Middle frontal gyrus (tissue), 1 donor: ENCODE measurements around the gene DOP1B.

Experiments
- DNase-seq: peaks from one replicate; pipeline ENCODE4 v3.0.0-alpha.2; 2015; ENCODE audit warnings: low spot score; ENCODE audit errors: extremely low spot score

Gene DOP1B

GRCh38 chr21:36202726-36203602 lies 46.3 kb downstream of the DOP1B start:
- no peak for DNase-seq

- no peak for DNase-seq
Measured at GRCh38 chr21:36203603-36203889, 46.9 kb downstream of the DOP1B start.

GRCh38 chr21:36204980-36205379 lies 48.4 kb downstream of the DOP1B start:
- DNase-seq, result no peak

- DNase-seq, result no peak
Measured at GRCh38 chr21:36205962-36206361, 49.3 kb downstream of the DOP1B start.
